ENCODE measurements around the gene ACOT8. TPM values are rescaled to one million over a fixed set of nuclear protein-coding genes. Genes with fewer than 3 reads are reported as not detected.
A peak's percentile ranks its signal among the peaks of the same experiment; 100 is the strongest.

Gene ACOT8
- total and polyA plus RNA-seq, 2 of the 4 experiments (the other 2 are of a cell fraction), result 29.8 to 47.5 TPM

GRCh38 chr20:45836841-45837240 lies 20.4 kb downstream of the ACOT8 start:
- H2BK5ac ChIP-seq (ENCODE audit: low read depth, low read length, poor library complexity, severe bottlenecking), result no peak overlapping the region
- no peak overlapping the region for H4K5ac ChIP-seq (ENCODE audit: low read depth, low read length)
- peaks cover 27% of the 10 kb centered on the region for H3K36me3 ChIP-seq (ENCODE audit: control insufficient read depth, insufficient read depth, low read length)
- in situ Hi-C loops (cut with MboI; ENCODE audit: low sequenced_read_pairs) (no loop called here), dilution Hi-C loops (cut with HindIII; ENCODE audit: low sequenced_read_pairs, unreplicated experiment) (no loop called here), intact Hi-C loops (cut with micrococcal nuclease) (loop anchor here (10.0 kb wide), 1 partner anchor 98 kb away; the partner anchor contains the start of gene PCIF1)
- no peak overlapping the region for H3K23ac ChIP-seq (ENCODE audit: low read depth, low read length)
- H3K4me3 ChIP-seq (ENCODE audit: insufficient read depth, low read depth, low read length), result no peak overlapping the region
- ChIA-PET CTCF (interaction anchor here (1.7 kb wide), 1 partner anchor 133 kb away, joined by 3 read pairs; no protein-coding TSS in a partner anchor), POLR2A (ENCODE audit: unreplicated experiment) (no interaction called here)
- H3K9me3 ChIP-seq (ENCODE audit: control insufficient read depth, insufficient read depth, low read length), result no peaks in the 10 kb centered on the region
- H4K91ac ChIP-seq (ENCODE audit: insufficient read depth, low read depth, low read length), result no peak overlapping the region
- H3K9ac ChIP-seq (ENCODE audit: low read depth, low read length), result no peak overlapping the region
- H3K56ac ChIP-seq (ENCODE audit: extremely low read depth, insufficient read depth, low read length), result no peak overlapping the region
- BruUV-seq (replicated peaks), result no TSS peak
- no peak overlapping the region for H3K4ac ChIP-seq (ENCODE audit: low read depth, low read length)
- H3K9me1 ChIP-seq (ENCODE audit: insufficient read depth, low read length), result peaks cover 17% of the 10 kb centered on the region
- peaks cover 15 to 27% of the 10 kb centered on the region in 2 experiments for H3K79me1 ChIP-seq (ENCODE audit: low read depth in 1 of 2, low read length in 2 of 2)
- H2BK20ac ChIP-seq (ENCODE audit: low read depth, low read length), result no peak overlapping the region
- DNase-seq (no peak), ATAC-seq (ENCODE audit: low read depth) (no peak)
- TF ChIP-seq RCOR1 (IDR thresholded peaks at IDR 0.05; ENCODE audit: insufficient replicate concordance, low read length) (no peak), CHD1 (IDR thresholded peaks at IDR 0.05; ENCODE audit: low read depth, low read length) (no peak), RFX5 (IDR thresholded peaks at IDR 0.05; ENCODE audit: low read depth, low read length) (no peak), SMC3 (IDR thresholded peaks at IDR 0.05; ENCODE audit: low read depth, low read length) (no peak), MAFK (IDR thresholded peaks at IDR 0.05; ENCODE audit: low read depth, low read length) (no peak), USF2 (IDR thresholded peaks at IDR 0.05; ENCODE audit: low read depth, low read length) (no peak), RAD21 (IDR thresholded peaks at IDR 0.05; ENCODE audit: low read length) (no peak), CEBPB (IDR thresholded peaks at IDR 0.05; ENCODE audit: low read depth, low read length) (no peak), POLR2A (IDR thresholded peaks at IDR 0.05; ENCODE audit: low read depth, low read length) (no peak), CTCF (conservative IDR thresholded peaks at IDR 0.05; ENCODE audit: low read depth, low read length) (no peak), NFE2L2 (IDR thresholded peaks at IDR 0.05; ENCODE audit: low read depth, low read length) (no peak), BHLHE40 (IDR thresholded peaks at IDR 0.05; ENCODE audit: low read depth, low read length) (no peak)
- WGBS, 2 experiments (ENCODE audit: extremely low coverage in 2 of 2, insufficient read length in 1 of 2), result no CpG with 5 or more reads among the region's 1 CpG
- H2BK120ac ChIP-seq (ENCODE audit: low read depth, low read length), result no peak overlapping the region
- no peak overlapping the region for H2BK15ac ChIP-seq (ENCODE audit: low read depth, low read length)
- H2AK5ac ChIP-seq (ENCODE audit: low read depth, low read length), result no peak overlapping the region
- peak overlapping the region; percentile 48; the same call in 1 of the 2 replicates for H3K4me2 ChIP-seq (ENCODE audit: low read depth, low read length)
- peak overlapping the region; percentile 4 for H2AK9ac ChIP-seq (replicated peaks; ENCODE audit: low read depth, low read length, poor library complexity)
- H4K20me1 ChIP-seq (ENCODE audit: insufficient read depth, low read length), result no peaks in the 10 kb centered on the region
- peaks cover 18% of the 10 kb centered on the region for H3K4me1 ChIP-seq (ENCODE audit: control insufficient read depth, insufficient read depth, low read length)
- no peak overlapping the region for H3K27ac ChIP-seq (ENCODE audit: insufficient read depth, low read length)
- H3K27me3 ChIP-seq (ENCODE audit: control insufficient read depth, insufficient read depth, low read length), result no peaks in the 10 kb centered on the region
- H3K18ac ChIP-seq (ENCODE audit: low read depth, low read length), result no peak overlapping the region
- no peak overlapping the region for H2AFZ ChIP-seq (replicated peaks; ENCODE audit: low read length, poor library complexity)
- no peak overlapping the region for H4K8ac ChIP-seq (ENCODE audit: low read depth in 2 of 2, low read length in 2 of 2)
- no peak overlapping the region for H3K14ac ChIP-seq (replicated peaks; ENCODE audit: low read depth, low read length)

Measured in IMR-90 (cell line).